T-helper 2 cell treated with Interferon-gamma antibody and Interleukin-4, amounts not matched to agents 100 ng/mL and 5 ng/mL, for 36 hours (primary cell): ENCODE measurements around the gene LBX2. TPM values are rescaled to one million over a fixed set of nuclear protein-coding genes. Genes with fewer than 3 reads are reported as not detected.
"Not testable (repeated sequence)": the region's sequence is repeated elsewhere in the genome, so short reads cannot be mapped to it uniquely, and the experiment has no call there.

ENCODE experiments used
- intact Hi-C: fragments of 100-400 bp; cut with micrococcal nuclease; formaldehyde crosslinking; loops from one replicate; pipeline ENCODE4 v1.15.1; 2023
- total RNA-seq: library from RNA; stranded (reverse); gene quantifications from 2 replicates; pipeline ENCODE4 v1.2.3, GENCODE V29; 2022

The LBX2 gene
- total RNA-seq, 1 donor from 2014 or later, result 0.50 TPM

DNA sequence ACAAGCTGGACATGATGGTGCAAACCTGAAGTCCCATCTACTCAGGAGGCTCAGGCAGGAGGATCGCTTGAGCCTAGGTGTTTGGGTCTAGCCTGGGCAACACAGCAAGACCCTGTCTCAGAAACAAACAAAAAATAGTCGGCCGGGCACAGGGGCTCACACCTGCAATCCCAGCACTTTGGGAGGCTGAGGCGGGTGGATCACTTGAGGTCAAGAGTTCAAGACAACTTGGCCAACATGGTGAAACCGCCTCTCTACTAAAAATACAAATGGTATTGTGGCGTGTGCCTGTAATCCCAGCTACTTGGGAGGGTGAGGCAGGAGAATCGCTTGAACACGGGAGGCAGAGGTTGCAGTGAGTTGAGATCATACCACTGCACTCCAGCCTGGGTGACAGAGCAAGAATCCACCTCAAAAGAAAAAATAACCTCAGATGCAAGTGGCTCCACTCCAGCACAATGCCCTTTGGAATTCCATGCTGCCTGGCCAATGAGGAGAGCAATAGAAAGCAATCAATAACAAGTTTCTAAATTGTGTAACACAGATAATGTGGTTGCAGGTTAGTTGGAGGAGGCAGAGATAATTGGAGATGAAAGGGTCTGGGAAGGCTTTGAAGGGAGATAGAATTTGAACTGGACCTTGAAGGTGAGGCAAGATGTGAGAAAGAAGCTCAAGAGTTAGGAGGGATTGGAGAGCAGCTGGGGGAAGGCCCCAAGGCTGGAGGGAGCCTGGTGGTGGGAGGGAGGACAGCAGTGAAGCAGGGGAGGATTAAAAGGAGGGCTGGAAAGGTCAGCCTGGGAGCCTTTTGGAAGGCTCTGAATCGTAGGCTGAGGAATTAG, 10.5 kb downstream of the LBX2 start:
- intact Hi-C loops, result no loop called here

DNA sequence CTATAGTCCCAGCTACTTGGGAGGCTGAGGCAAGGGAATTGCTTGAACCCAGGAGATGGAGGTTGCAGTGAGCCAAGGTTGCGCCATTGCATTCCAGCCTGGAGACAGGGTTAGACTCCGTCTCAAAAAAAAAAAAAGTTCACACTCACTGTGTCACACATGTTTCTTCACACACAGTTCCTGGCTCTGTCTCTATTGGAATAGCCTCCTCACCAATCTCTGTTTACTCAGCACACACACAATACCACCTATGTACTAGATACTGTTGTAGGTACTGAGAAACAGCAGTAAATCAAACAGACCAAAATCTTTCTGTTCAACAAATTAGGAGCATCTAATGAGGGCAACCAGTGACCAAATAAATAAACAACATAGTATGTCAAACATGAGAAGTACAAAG, 13.3 kb downstream of the LBX2 start:
- intact Hi-C loops, result no loop called here

DNA sequence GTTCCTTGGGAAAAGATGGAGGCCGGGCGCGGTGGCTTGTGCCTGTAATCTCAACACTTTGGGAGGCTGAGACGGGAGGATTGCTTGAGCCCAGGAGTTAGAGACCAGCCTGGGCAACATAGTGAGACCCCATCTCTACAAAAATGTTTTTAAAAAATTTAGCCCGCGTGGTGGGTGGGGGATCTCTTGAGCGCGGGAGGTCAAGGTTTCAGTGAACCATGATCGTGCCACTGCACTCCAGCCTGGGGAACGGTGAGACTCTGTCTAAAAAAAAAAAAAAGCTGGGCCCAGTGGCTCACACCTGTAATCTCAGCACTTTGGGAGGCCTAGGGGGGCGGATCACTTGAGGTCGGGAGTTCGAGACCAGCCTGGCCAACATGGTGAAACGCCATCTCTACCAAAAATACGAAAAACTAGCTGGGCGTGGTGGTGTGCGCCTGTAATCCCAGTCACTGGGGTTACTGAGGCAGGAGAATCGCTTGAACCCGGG, 15.7 kb downstream of the LBX2 start:
- intact Hi-C loops, result loop anchor here (1.0 to 2.0 kb wide), 7 partner anchors 15 to 104 kb away; partner anchors contain the start of genes AUP1, C2orf81, DOK1 and HTRA2

DNA sequence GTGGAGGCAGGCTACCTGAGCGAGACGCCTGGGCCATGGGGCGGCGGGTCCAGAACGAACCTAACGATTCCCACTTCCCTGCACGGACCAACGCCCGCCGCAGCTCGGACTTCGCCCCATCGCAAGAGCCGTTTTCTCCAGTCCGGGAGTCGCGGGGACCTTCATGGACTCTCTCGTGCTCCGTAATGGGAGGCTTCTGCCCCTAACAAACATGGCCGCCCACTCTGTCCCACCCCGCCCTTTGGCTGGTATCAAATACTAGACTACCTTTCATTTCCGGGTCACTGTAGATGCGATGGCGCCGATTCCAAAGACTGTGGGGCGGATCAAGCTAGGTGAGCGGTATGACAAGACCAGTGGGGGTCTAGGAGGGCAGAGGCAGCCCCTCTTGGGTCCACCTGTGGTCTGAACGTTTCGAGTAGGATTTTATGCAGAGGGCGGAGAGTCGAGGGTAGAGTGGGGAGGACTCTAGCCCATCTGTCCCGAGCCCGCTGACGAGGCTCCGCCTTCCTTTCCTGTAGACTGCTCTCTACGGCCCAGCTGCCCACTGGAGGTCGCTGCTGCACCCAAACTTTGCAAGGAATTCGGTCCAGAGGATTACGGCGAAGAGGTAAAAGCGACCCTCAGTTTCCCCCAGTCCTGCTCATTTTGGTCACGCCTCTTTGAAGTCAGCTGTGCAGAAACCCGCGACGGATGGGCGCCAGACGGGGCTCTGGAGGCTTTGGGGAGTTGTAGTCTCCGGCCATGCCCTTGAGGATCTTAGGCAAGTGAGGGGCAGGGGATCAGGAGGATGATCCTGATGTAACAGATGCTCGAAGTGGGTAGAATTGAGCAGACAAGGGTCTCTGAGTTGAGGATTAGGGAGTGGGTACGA, 16.4 kb downstream of the LBX2 start, which contains the start of the genes CCDC142 and TTC31:
Gene CCDC142, minus strand, starts transcription at position 198 of the 874 bp plus-strand sequence. Its CDS starts 161 bp downstream, at position 37.
Gene TTC31, plus strand, starts transcription at position 281 of the 874 bp plus-strand sequence. Its CDS starts 15 bp downstream, at position 296.
- intact Hi-C loops, result loop anchor here (1.0 to 2.0 kb wide), 8 partner anchors 11 to 104 kb away; partner anchors contain the start of genes AUP1, C2orf81, DOK1 and HTRA2

DNA sequence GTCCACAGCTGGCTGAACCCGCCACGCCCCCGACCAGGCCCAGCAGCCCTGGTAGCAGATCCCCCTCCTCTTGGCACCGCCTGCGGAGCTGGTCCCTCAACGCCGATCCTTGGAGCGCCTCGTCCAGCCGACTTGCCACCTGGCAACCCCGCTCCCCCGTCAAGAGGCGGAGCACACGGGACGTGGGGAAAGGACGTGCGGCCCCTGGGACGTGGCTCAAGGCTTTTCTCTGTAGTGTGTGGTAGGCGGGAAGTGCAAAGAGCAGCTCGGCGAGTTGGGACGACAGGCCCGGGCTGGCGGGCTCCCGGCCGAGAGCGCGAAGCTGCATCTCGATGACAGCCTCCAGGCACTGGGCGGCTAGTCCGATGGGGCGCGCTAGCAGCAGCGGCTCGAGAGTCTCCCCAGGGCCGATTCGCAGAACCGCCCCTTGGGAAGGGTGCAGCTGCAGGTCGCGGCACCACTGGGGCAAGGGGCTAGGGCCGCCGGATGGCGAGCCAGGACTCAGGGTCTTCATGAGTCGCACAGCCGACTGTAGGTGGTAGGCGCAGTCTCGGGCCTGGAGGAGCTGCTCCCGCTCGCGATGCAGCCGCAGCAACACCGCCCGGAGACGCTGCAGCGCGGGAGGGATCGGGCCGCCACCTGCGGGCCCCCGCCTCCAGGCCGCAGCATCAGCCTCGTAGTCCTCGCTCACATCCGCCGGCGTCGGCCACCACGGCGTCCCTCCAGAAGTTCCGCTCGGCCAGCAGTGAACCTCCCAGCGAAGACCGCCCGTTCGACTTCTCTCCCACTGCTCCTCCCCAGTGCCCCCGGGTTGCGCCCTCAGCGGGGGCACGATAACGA, 17.2 kb downstream of the LBX2 start:
- intact Hi-C loops, result loop anchor here (1.0 to 2.0 kb wide), 2 partner anchors 10 to 17 kb away; partner anchors contain the start of genes LBX2 and MRPL53

DNA sequence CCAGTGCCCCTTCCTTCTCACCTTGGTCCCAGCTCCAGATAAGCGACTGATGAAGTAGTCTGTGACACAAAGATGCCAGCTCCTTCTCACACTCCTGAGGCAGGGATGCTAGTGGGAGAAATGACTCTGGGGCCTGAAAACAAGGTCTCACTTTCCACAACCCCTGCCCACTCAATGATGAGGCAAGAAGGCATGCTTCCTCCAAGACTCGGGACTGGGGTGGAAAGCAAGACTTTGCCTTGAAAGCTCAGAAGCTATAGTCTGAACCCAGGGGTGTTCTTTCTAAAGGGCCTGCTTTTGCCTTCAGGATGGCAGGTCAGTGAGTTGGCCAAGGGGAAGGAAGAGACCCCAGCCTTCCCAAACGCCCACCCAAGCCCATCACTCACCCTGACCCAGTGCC, 18.0 kb downstream of the LBX2 start:
- intact Hi-C loops, result no loop called here

DNA sequence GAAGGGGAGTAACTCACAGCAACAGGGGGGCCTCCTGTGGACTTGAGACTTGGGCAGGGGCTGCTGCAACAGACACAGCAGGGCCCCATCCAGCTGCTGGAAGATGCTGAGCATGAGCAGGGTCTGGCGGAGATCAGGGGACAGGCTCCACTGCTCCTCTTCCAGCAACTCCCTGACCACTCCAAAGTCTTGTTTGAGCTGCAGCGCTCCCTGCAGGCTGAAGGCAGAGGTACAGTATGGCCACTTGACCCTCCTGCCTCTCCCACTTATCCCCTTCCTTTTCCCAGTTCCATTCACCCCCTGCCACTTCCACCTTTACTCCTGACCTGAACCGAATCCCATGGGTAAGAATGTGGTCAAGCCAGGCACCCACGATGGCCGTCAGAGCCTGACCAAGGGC, 24.5 kb downstream of the LBX2 start:
- intact Hi-C loops, result no loop called here

DNA sequence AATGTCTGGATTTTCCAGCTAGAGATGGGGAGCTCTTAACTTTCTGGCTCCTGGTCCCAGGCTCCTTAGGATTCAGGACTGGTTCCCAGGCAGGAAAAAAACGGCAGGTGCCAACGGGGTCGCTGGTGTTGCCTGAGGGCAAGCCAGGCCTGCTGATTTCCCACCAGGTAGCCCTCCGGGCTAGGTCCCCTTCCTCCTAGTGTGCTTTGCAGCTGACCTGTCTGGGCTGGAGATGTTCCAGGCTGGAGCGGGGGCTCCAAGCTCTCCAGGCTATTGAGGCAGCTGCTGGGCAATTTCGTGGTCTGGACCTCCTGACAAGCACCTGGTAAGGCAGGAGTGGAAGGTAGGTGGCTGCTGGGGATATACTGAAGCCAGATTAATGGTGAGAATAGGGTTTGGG, 24.9 kb downstream of the LBX2 start:
- intact Hi-C loops, result no loop called here

DNA sequence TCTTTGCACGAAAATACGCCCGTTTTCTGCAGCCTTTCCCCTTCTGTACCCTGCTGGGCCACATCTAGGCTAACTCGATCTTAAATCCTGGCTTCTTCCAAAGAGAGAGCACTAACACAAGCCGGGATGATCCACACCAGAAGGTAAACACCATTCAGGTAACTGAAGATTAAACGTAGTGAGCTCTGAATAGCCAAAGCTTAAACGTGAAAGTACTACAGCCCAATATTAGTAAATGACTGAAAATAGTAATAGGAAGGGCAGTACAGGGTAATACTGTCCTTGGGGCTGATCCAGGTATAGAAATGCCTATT, 26.5 kb downstream of the LBX2 start:
- intact Hi-C loops, result loop anchor here (1.0 kb wide), 4 partner anchors 9 to 56 kb away; partner anchors contain the start of genes AUP1, CCDC142, HTRA2 and WBP1

DNA sequence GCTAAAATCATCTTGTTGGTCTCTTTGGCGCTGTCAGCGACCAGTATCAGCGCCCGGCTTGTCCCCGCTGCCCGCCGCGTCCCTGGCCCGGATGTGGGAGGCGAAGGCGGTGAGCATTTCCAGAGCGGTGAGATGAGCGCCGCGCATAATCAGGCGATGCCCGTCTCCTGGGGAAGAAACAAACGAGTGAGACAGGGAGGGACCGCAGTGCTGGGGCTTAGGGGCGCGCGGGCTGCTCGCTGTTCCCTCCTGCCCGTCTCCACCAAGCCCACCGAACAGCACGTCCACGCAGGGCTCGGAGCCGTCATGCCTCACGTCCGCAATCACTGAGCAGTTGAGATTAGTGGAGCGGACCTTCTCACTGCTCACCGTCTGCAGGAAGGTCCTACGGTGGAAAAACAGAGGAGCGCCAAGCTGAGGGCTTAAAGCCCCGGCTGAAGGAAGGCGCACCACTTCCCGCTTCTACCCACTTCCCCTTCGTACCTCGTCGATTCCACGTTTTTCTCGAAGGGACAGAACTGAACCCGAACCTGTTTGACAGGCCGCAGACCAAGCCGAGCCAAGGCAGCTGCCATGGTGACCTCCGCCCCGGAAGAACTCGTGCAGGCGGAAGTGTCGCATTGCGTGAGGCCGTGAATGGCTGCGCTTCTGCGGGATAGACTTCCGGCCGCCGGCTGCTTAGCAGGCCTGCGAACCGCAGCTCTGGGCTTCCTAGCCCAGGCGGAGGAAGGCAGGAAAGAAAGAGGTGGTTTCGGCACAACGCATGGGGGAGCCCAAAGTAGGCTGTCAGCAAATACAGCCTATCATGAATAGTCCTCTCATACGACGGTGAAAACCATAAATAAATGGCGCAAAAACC, 27.1 kb downstream of the LBX2 start, which contains the start of gene MRPL53:
Gene MRPL53, minus strand, starts transcription at position 595 of the 859 bp plus-strand sequence. Its CDS starts 20 bp downstream, at position 575.
- intact Hi-C loops, result loop anchor here (1.0 kb wide), 4 partner anchors 10 to 57 kb away; partner anchors contain the start of genes AUP1, CCDC142, HTRA2 and WBP1

DNA sequence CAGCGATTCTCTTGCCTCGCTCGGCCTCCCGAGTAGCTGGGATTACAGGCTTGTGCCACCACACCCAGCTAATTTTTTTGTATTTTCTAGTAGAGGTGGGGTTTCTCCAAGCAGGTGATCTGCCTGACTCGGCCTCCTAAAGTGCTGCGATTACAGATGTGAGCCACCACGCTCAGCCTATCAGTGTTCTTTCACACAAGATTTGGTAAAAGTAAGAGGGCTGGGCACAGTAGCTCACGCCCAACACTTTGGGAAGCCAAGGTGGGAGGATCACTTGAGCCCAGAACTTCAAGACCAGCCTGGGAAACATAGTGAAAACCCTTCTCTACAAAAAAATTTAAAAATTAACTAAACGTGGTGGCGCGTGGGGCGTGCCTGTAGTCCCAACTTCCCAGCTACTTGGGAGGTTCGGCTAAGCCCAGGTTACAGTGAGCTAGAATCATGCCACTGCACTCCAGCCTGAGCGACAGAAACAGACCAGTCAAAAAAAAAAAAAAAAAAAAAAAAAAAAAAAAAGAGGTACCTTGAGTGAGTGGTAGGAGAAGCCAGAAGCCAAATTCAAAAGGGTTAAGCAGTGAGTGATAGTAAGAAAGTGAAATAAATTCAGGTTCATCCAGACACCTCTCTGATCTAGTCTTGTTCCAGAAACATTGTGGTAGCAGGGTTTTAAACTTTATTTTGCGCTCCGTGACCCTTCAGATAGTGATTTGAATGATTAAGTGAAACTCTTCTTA, 27.9 kb downstream of the LBX2 start:
- intact Hi-C loops, result loop anchor here (1.0 kb wide), 4 partner anchors 11 to 58 kb away; partner anchors contain the start of genes AUP1, CCDC142, HTRA2 and WBP1

DNA sequence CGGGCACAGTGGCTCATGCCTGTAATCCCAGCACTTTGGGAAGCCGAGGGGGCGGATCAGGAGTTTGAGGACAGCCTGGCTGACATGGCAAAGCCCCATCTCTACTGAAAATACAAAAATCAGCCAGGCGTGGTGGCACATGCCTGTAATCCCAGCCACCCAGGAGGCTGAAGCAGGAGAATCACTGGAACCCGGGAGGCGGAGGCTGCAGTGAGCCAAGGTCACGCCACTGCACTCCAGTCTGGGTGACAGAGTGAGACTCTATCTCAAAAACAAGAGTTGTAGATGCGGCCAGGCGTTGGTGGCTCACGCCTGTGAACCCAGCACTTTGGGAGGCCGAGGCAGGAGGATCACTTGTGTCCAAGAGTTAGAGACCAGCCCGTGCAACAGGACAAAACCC, 28.7 kb downstream of the LBX2 start:
- intact Hi-C loops, result not testable (repeated sequence)

DNA sequence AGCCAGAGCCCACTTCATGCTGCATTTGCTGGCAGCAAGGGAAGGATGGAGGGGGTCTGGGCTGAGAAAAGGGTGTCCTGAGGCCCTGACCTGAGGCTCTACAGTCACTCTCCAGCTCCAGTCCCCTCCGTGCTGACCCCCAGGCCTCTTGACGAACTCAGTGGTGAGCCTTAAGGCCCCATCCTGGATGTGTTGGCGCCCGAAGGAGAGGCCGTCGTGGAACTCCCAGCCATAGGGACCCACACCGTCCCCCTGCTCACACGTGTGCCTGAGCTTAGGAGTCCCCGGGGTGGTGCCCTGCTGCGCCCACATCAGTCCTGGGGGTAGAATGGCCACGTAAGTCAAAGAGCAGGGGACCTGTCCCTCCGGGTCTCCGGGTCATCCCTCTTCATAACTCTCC, 35.0 kb downstream of the LBX2 start:
- intact Hi-C loops, result no loop called here

DNA sequence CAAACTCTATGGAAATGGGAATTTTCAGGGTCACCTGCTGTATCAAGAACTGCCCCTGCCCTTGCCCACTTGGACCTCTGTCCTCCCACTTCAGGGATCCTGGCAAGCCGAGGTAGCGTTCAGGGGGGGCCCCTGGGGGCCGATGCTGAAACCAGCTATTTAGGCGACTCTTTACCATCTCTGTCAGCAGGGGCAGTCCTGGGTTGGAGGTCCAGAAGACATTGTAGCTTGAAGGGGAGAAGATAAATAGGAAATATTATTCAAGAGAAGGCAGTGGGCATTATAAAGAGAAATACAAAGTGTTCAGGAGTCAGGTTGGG, 36.7 kb downstream of the LBX2 start:
- intact Hi-C loops, result no loop called here

DNA sequence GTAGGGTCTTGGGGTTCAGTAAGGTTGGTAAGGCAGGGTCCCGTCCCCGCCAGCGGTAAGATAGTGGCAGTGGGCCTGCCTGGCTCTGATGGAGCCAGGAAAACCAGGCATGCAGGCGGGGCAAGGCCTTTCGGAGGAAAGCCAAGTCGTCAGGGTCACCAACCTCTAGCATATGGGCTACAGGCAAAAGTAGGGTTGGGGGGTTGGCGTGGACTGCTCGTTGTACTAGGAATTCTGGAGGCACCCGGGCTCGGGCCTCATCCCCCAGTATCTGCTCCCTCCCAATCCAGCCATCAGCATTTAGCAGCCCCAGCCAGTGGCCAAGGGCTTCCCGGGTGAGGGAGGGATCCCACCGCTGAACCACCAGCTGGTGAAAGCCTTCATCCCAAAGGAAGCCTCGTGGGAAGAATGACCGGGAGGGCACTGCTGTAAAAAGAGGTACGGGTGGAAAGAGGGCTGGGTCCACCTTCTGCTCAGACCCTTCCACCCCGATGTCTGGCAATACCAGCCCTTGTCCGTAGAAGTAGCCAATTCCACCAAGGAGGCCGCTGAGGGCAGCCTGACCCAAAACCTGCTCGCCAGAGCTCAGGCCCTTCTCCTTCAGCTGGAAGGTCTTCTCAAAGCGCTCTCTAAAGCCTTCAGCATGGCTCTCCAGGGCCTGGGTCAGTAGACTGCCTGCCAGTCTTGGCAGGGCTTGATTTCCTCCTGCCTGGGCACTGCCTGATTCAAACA, 37.2 kb downstream of the LBX2 start:
- intact Hi-C loops, result no loop called here

DNA sequence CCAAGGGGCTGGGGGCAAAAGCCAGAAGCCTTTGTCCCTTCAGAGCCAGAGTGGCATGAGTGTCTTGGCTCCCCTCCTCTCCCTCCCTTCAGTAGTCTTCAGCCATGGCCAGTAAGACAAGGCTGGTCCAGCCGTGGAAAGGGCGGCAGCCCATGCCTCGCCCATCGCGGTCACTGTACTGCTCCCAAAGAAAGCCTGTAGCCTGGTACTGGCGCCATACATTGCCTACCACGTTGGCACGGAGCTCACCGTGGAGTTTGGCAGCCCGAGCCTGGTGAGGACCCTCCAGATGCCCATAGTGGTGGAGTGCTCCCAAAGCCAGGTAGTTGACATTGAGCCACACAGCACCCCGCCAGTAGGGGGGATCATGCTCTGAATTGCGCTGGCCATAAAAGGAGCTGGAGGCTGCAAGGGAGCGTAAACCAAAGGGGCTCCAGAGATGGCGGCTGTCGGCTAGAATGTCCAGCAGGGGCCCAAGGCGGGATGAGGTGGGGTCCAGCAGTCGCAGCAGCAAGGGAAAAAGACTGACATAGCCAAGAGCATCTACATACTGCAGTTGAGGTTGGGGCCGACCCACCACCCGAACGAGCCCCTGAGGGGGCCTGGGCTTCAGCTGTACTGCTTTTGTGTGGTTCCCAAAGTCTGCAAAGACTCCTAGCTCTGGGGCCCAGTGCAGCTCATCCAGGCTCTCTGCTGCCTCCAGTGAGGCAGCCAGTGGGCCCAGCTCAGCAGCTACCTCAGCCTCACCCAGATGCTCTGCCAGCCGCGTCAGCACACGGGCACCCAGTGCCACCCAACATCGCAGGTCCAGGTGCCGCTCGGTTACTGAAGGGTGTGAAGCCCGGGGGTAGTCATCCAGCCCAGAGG, 38.0 kb downstream of the LBX2 start:
- intact Hi-C loops, result no loop called here

DNA sequence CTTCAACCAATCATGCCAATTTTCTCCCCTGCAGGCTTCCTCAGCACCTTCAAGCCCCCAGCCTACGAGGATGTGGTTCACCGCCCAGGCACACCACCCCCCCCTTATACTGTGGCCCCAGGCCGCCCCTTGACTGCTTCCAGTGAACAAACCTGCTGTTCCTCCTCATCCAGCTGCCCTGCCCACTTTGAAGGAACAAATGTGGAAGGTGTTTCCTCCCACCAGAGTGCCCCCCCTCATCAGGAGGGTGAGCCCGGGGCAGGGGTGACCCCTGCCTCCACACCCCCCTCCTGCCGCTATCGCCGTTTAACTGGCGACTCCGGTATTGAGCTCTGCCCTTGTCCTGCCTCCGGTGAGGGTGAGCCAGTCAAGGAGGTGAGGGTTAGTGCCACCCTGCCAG, 39.2 kb downstream of the LBX2 start:
- intact Hi-C loops, result not testable (repeated sequence)
